Measurements from ENCODE around the gene SLIT1.

SLIT1 gene

DNA sequence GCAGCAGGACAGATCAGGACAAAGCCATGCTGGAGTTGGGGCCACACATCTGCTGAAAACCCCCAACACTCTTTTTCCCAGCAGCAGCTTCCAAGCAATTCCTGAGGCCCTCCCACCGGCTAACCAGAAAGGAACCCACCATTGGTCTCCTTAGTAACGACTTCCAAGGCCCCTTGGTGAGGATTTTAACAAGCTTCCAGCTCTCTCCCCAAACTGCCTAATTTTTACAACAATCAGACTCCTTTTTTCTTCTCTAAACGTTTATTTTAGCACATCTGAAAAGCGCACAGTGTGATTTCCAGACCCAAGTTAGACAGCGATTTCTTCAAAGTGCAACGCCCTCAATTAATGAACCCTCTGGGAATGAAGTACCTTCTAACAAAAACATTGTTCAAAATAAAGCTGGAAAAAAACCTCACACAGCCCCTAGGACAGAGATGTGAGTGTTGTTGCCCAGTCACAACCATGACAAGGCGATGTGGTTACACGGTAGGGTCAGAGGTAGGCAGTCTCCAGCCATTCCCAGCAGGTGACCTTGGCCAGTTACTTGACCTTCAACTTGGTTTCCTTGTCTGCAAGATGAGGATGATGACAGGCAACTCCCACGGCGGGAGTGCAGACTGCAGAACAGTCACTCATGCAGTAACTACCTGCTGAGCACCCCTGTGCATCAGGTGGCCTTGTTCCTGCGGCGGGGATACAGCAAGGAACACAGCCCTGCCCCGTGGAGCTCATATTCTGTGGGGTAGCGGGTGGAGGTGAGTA is 82.3 kb downstream of the SLIT1 start:
- FAIRE-seq = no peak
- no peak for DNase-seq (ENCODE audit: insufficient read length)

DNA sequence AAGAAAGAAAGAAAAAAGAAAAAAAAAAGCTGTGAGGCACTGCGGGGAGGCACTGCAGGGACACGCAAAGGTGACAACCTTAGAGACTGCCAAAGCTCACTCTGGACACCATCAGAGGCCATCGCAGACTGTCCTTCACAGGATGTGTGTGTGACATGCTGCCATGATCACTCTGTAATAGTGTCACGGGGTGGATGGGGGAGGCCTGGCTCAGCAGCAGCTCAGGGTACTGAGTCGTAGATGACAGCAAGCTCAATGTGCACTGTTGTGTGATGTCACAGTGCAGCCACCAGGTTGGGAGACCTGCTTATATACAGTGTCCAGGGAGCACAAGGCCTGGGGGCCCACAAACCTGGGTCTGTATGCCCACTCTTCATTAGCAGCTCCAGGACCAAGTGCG is 83.3 kb downstream of the SLIT1 start:
- no peak for TF ChIP-seq TAF1 (IDR thresholded peaks at IDR 0.05; ENCODE audit: borderline replicate concordance, low read depth, low read length)
- TF ChIP-seq POLR2AphosphoS5 (IDR thresholded peaks at IDR 0.05; ENCODE audit: low read depth, low read length) = no peak
- TF ChIP-seq POLR2A (IDR thresholded peaks at IDR 0.05; ENCODE audit: low read depth, low read length) = no peak
- DNase-seq (ENCODE audit: insufficient read length) (no peak), FAIRE-seq (no peak)

More for the DNA sequence above, 82.3 kb downstream of the SLIT1 start:
- TF ChIP-seq POLR2AphosphoS5 (IDR thresholded peaks at IDR 0.05; ENCODE audit: low read depth, low read length) = no peak
- no peak for TF ChIP-seq POLR2A (IDR thresholded peaks at IDR 0.05; ENCODE audit: low read depth, low read length)
- TF ChIP-seq TAF1 (IDR thresholded peaks at IDR 0.05; ENCODE audit: borderline replicate concordance, low read depth, low read length) = no peak

DNA sequence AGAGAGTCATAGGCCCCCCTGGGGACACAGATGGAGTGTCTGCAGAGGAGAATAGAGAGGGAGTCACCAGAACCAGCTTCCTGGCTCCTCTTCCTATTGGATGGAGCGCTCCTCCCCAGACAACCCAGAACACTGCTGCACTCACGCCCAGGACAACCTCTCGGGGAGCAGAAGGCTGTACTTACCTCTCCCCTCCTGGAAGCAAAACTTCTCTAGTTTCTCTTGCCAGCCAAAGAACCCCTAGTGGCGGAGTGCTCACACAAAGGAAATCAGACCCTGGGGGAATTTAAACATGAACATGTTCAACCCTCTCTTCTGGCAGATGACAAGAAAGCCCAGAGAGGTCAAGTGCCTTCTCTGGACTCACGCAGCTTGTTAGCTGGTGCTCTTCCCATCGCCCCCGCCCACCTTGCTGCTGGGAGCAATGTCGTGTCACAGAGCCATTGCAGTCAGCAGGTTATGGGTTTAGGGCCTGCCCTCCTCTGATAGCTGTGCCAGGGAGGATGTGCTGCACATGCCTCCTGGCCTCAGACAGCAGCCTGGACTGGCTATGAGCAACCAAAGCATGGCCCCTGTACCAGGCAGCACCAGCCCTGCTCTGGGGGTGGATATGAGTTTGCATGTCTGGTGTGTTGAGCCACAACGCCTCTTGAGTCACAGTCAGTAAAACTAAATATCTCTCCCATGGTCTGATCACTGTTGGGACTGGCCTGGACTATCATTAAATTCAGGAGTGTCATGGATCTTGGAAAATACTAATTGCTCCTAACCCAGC is 84.4 kb downstream of the SLIT1 start:
- FAIRE-seq (no peak), DNase-seq (ENCODE audit: insufficient read length) (no peak)
- TF ChIP-seq TAF1 (IDR thresholded peaks at IDR 0.05; ENCODE audit: borderline replicate concordance, low read depth, low read length) (no peak), POLR2A (IDR thresholded peaks at IDR 0.05; ENCODE audit: low read depth, low read length) (no peak), POLR2AphosphoS5 (IDR thresholded peaks at IDR 0.05; ENCODE audit: low read depth, low read length) (no peak)

DNA sequence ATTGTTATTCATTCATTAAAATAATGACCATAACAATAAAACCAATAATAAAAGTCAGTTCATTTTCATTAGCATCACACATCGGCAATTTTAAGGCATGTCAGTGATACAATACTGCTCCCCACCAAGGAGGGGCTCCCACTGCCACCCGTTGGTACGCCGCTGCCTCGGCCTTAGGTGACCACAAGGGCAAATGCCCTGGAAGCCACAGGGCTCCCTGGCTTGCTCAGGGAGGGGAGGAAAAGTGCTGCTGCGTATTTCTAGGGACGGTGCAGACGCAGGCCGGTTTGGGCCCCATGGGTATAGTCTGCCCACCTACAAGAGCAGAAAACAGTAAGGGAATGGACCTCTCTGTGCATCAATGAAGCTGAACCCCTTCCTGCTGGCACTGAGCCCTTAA is 85.1 kb downstream of the SLIT1 start:
- no peak for DNase-seq (ENCODE audit: insufficient read length)
- no peak for TF ChIP-seq POLR2AphosphoS5 (IDR thresholded peaks at IDR 0.05; ENCODE audit: low read depth, low read length)
- no peak for TF ChIP-seq TAF1 (IDR thresholded peaks at IDR 0.05; ENCODE audit: borderline replicate concordance, low read depth, low read length)
- TF ChIP-seq POLR2A (IDR thresholded peaks at IDR 0.05; ENCODE audit: low read depth, low read length) = no peak
- FAIRE-seq = no peak

DNA sequence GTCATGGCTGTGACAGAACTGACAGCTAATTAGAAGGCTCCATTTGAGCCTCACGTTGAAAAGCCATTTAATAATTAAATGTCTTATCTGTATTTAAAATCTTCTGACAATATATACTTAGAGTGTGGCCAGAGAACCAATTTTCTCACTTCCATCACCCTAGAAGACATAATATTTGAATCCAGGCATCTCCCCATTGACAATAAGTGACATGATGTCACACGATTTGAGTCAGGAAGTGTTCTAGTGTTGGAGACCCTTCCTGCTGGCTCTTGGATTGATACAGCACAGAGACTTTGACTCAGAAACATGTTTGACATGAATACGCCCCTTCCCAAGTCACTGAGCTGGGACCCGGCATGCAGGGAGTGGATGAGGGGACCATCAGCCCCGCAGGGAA is 85.9 kb downstream of the SLIT1 start:
- no peak for TF ChIP-seq POLR2A (IDR thresholded peaks at IDR 0.05; ENCODE audit: low read depth, low read length)
- no peak for TF ChIP-seq POLR2AphosphoS5 (IDR thresholded peaks at IDR 0.05; ENCODE audit: low read depth, low read length)
- no peak for TF ChIP-seq TAF1 (IDR thresholded peaks at IDR 0.05; ENCODE audit: borderline replicate concordance, low read depth, low read length)
- FAIRE-seq (no peak), DNase-seq (ENCODE audit: insufficient read length) (no peak)

DNA sequence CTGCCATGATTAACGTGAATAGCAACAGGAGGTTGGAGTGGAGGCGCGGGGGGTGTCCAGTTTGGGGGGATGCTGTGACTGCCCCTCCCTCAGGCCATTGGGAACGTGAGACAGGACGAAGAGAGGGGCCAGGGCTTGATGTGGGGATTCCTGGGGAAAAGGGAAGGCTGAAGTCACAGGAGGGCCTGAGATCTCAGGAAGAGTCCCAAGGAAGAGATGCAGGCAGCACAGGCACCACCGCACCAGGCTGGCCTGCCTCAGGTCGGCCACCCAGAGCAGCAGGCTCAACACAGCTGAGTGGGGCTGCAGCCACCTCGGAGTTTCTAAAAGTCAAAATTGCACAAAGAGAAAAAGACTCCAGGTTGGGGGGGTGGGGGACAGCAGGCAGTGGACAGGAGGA is 86.7 kb downstream of the SLIT1 start:
- FAIRE-seq (no peak), DNase-seq (ENCODE audit: insufficient read length) (no peak)
- TF ChIP-seq POLR2A (IDR thresholded peaks at IDR 0.05; ENCODE audit: low read depth, low read length) (no peak), TAF1 (IDR thresholded peaks at IDR 0.05; ENCODE audit: borderline replicate concordance, low read depth, low read length) (no peak), POLR2AphosphoS5 (IDR thresholded peaks at IDR 0.05; ENCODE audit: low read depth, low read length) (no peak)

DNA sequence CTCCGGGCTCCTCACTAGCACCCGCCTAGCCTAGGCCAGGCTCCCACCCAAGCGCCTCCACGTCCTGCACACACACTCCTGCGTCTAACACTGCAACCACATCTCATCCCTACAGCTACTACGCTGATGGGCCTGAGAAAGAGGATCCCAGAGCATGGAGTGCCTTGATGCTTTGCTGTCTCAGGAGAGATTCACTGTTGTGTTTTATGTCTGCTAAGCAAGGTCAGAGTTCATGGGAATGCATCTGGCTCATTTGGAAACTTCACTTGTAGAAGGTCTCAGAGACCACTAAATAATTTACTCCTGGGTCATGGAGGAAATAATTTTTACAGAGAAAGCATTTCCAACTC is 88.7 kb downstream of the SLIT1 start:
- no peak for DNase-seq (ENCODE audit: insufficient read length)
- FAIRE-seq = no peak
- TF ChIP-seq TAF1 (IDR thresholded peaks at IDR 0.05; ENCODE audit: borderline replicate concordance, low read depth, low read length) (no peak), POLR2AphosphoS5 (IDR thresholded peaks at IDR 0.05; ENCODE audit: low read depth, low read length) (no peak), POLR2A (IDR thresholded peaks at IDR 0.05; ENCODE audit: low read depth, low read length) (no peak)

DNA sequence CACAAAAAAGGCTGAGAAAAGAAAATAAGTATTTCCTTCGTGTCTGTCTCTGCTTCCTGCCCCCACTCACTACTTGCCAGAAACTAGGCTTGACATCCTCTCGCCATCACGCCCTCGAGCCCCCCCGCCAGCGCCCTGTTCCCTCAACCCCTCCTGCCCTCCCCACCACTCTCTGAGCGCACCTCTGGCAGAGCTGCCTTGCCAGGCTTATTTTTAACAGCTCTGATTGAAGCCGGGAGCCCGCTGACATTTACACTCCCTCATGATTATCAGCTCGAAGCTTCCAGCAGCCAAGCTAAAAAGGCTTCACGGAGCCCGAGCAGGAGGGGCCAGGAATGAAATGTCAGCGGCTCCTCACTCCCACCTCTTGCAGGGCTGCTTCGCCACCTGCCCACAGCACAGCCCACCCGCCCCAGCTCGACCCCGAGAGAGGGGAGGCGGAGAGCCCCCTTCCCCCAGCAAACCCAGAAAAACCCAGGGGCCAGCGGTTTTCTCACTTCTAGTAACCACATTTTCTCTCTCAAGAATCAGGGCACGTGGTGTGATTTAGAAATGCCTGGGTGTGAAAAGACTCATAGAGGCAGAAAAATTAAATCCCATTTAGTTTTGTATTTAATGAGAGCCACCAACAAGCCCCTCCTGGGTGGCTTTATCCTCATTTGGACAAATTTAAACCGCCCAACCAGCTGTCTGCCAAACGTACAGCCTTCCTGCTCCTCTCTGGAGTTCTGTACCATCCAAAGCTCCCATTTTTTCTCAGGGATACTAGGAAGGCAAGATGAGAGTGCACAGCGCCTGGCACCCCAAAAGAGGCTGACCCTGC is 89.3 kb downstream of the SLIT1 start:
- DNase-seq (ENCODE audit: insufficient read length) (no peak), FAIRE-seq (no peak)
- TF ChIP-seq TAF1 (IDR thresholded peaks at IDR 0.05; ENCODE audit: borderline replicate concordance, low read depth, low read length) (no peak), POLR2A (IDR thresholded peaks at IDR 0.05; ENCODE audit: low read depth, low read length) (no peak), POLR2AphosphoS5 (IDR thresholded peaks at IDR 0.05; ENCODE audit: low read depth, low read length) (no peak)

DNA sequence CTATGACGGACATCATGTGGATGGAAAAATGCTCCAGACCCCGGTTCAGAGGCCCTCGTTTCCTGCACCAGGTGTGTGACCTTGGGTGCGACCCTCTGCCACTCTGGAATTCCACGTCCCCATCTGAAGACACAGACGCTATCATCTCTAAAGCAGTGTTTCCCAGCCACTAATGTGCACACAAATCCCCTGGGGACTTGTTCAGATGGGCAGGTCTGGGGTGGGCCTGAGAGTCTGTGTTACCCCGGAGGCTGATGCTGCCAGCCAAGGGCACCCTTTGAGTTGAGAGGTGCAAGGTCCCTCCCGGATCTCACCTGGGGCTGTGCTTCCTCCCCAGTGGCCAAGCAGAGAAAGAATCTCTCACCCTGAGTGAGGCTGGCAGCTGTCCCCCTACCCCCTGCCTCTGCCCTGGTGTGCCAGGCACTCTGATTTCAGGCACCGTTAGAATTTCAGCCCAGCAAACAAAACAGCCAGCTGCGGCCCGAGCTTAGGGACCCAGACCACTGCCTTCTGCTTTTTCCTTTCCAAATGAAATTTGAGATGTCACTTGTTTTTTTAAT is 90.0 kb downstream of the SLIT1 start:
- TF ChIP-seq POLR2AphosphoS5 (IDR thresholded peaks at IDR 0.05; ENCODE audit: low read depth, low read length) (no peak), POLR2A (IDR thresholded peaks at IDR 0.05; ENCODE audit: low read depth, low read length) (no peak), TAF1 (IDR thresholded peaks at IDR 0.05; ENCODE audit: borderline replicate concordance, low read depth, low read length) (no peak)
- DNase-seq (ENCODE audit: insufficient read length) = no peak
- FAIRE-seq = no peak

DNA sequence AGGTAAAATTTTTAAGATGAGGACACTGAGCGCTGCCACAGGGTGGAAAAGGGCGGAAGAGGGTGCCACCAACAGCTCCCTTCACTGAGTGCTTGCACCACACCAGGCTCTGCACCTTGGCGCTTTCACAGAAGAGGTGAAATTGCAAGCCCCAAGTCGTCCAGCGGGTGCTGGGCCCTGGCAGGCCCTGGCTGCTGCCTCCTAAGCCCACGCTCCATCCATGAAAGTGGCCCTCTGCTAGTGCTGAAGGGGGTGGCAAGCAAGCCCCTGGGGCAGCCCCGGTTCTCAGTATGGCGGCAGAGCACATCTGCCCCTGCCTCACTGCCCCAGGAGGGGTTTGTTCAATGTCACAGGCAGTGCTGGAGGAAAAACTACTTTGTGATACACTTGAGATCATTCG is 95.1 kb downstream of the SLIT1 start:
- FAIRE-seq = no peak
- no peak for DNase-seq (ENCODE audit: insufficient read length)
- TF ChIP-seq POLR2A (IDR thresholded peaks at IDR 0.05; ENCODE audit: low read depth, low read length) = no peak
- TF ChIP-seq TAF1 (IDR thresholded peaks at IDR 0.05; ENCODE audit: borderline replicate concordance, low read depth, low read length) = no peak
- TF ChIP-seq POLR2AphosphoS5 (IDR thresholded peaks at IDR 0.05; ENCODE audit: low read depth, low read length) = no peak

DNA sequence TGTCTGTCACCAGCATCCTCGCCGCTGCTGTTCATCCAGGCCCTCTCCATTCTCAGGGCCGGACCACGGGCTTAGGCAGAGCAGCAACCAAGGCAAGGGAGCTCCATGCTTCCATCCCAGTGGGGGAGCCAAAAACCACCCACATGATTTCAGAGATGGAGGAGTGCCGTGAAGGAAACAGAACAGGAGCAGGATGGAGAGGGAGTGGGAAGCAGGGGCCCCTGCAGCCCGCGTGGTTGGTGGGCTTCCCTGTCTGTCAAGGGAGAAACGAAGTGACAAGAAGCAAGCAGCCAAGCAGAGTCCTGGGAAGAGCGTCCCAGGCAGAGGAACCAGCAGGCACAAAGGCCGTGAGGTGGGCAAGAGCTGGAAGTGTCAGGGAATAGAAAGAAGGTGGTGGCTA is 95.7 kb downstream of the SLIT1 start:
- FAIRE-seq (no peak), DNase-seq (ENCODE audit: insufficient read length) (no peak)
- no peak for TF ChIP-seq POLR2AphosphoS5 (IDR thresholded peaks at IDR 0.05; ENCODE audit: low read depth, low read length)
- TF ChIP-seq TAF1 (IDR thresholded peaks at IDR 0.05; ENCODE audit: borderline replicate concordance, low read depth, low read length) = no peak

All from GM12892 (cell line).